HEK293 (cell line): ENCODE results near the gene UQCC2.

ENCODE experiments used
- CTCF ChIA-PET: fragments of 350-600 bp; formaldehyde crosslinking; extraction: SDS; loops from one replicate; lab custom pipeline; 2021; ENCODE audit warnings: antibody characterized with exemption; lab: Yijun Ruan, JAX
- POLR2A ChIA-PET: fragments of 300-600 bp; formaldehyde crosslinking; extraction: SDS; loops from one replicate; lab custom pipeline; 2020; ENCODE audit warnings: antibody characterized with exemption, inconsistent platforms; lab: Yijun Ruan, JAX
- H3K27ac ChIP-seq: fragments of 200-500 bp; sonication (Bioruptor generic); 2 replicates; pipeline ENCODE4 v1.5.1; 2014; ENCODE audit warnings: low read depth, low read length, control low read depth, inconsistent platforms; ENCODE audit errors: extremely low read depth
- H3K36me3 ChIP-seq, 2 experiments: fragments of 200-500 bp in 1 of 2; sonication (Bioruptor generic) in 1 of 2; 1 replicate in 1 of 2; 2 replicates in 1 of 2; pipeline ENCODE4 v1.5.1; 2014 to 2017; ENCODE audit warnings: inconsistent platforms in 2 of 2, low read length in 2 of 2; ENCODE audit not compliant: control insufficient read depth in 2 of 2, insufficient read depth in 1 of 2
- H3K4me1 ChIP-seq: fragments of 200-500 bp; sonication (Bioruptor generic); 2 replicates; pipeline ENCODE4 v1.5.1; 2014; ENCODE audit warnings: mild to moderate bottlenecking, low read length, inconsistent platforms; ENCODE audit not compliant: control insufficient read depth, insufficient read depth
- H3K4me3 ChIP-seq: 2 replicates; pipeline ENCODE4 v1.5.1; 2011; ENCODE audit warnings: low read depth, mild to moderate bottlenecking, control low read depth, low read length, moderate library complexity
- H3K9me3 ChIP-seq: fragments of 200-500 bp; sonication (Bioruptor generic); 2 replicates; pipeline ENCODE4 v1.5.1; 2014; ENCODE audit warnings: low read depth, low read length, inconsistent platforms; ENCODE audit not compliant: control insufficient read depth, insufficient read depth
- BCL11B ChIP-seq: fragments of 450-650 bp; formaldehyde crosslinking; IDR thresholded peaks from 2 replicates; pipeline ENCODE4 v1.5.1; 2016; ENCODE audit warnings: low read depth, missing biosample characterization, missing genetic modification characterization
- KLF10 ChIP-seq: fragments of 450-650 bp; IDR thresholded peaks from 2 replicates; pipeline ENCODE4 v1.5.1; 2018; ENCODE audit warnings: missing biosample characterization, mild to moderate bottlenecking, missing genetic modification characterization
- RBAK ChIP-seq: fragments of 450-650 bp; formaldehyde crosslinking; IDR thresholded peaks from 2 replicates; pipeline ENCODE4 v1.5.1; 2016; ENCODE audit warnings: missing biosample characterization, missing genetic modification characterization
- SETDB1 ChIP-seq: IDR thresholded peaks from one replicate; pipeline ENCODE4 v1.6.1; 2017; ENCODE audit warnings: mild to moderate bottlenecking, low read length, moderate library complexity, mixed read lengths; ENCODE audit not compliant: insufficient read length
- SP3 ChIP-seq: fragments of 450-650 bp; formaldehyde crosslinking; IDR thresholded peaks from 2 replicates; pipeline ENCODE4 v1.5.1; 2016; ENCODE audit warnings: missing biosample characterization, missing genetic modification characterization
- TRIM28 ChIP-seq: IDR thresholded peaks from 2 replicates; pipeline ENCODE4 v1.6.1; 2011; ENCODE audit warnings: low read length, control low read depth, borderline replicate concordance
- YY2 ChIP-seq: fragments of 450-650 bp; formaldehyde crosslinking; IDR thresholded peaks from 2 replicates; pipeline ENCODE4 v1.5.1; 2016; ENCODE audit warnings: missing biosample characterization, missing genetic modification characterization
- ZBTB17 ChIP-seq: fragments of 450-650 bp; formaldehyde crosslinking; IDR thresholded peaks from 2 replicates; pipeline ENCODE4 v1.5.1; 2016; ENCODE audit warnings: missing biosample characterization, missing genetic modification characterization
- ZBTB20 ChIP-seq: fragments of 450-650 bp; formaldehyde crosslinking; IDR thresholded peaks from 2 replicates; pipeline ENCODE4 v1.5.1; 2016; ENCODE audit warnings: missing biosample characterization, missing genetic modification characterization
- ZEB2 ChIP-seq: fragments of 450-650 bp; formaldehyde crosslinking; IDR thresholded peaks from 2 replicates; pipeline ENCODE4 v1.5.1; 2016; ENCODE audit warnings: missing biosample characterization, missing genetic modification characterization
- ZFHX2 ChIP-seq: fragments of 450-650 bp; formaldehyde crosslinking; conservative IDR thresholded peaks from 2 replicates; pipeline ENCODE4 v1.5.1; 2016; ENCODE audit warnings: missing biosample characterization, missing genetic modification characterization
- ZFP69B ChIP-seq: fragments of 450-650 bp; formaldehyde crosslinking; IDR thresholded peaks from 2 replicates; pipeline ENCODE4 v1.5.1; 2016; ENCODE audit warnings: missing biosample characterization, missing genetic modification characterization
- ZIC2 ChIP-seq: fragments of 450-650 bp; formaldehyde crosslinking; IDR thresholded peaks from 2 replicates; pipeline ENCODE4 v1.5.1; 2016; ENCODE audit warnings: missing biosample characterization, missing genetic modification characterization
- ZNF138 ChIP-seq: fragments of 450-650 bp; formaldehyde crosslinking; IDR thresholded peaks from 2 replicates; pipeline ENCODE4 v1.5.1; 2016; ENCODE audit warnings: missing biosample characterization, missing genetic modification characterization, borderline replicate concordance
- ZNF266 ChIP-seq: fragments of 450-650 bp; formaldehyde crosslinking; IDR thresholded peaks from 2 replicates; pipeline ENCODE4 v1.5.1; 2016; ENCODE audit warnings: missing biosample characterization, missing genetic modification characterization, low read depth
- ZNF324 ChIP-seq: fragments of 450-650 bp; formaldehyde crosslinking; IDR thresholded peaks from 2 replicates; pipeline ENCODE4 v1.5.1; 2016; ENCODE audit warnings: missing biosample characterization, missing genetic modification characterization
- ZNF350 ChIP-seq: fragments of 450-650 bp; formaldehyde crosslinking; IDR thresholded peaks from 2 replicates; pipeline ENCODE4 v1.5.0; 2017; ENCODE audit warnings: missing biosample characterization, mild to moderate bottlenecking, missing genetic modification characterization
- ZNF530 ChIP-seq: fragments of 450-650 bp; formaldehyde crosslinking; IDR thresholded peaks from 2 replicates; pipeline ENCODE4 v1.5.1; 2016; ENCODE audit warnings: low read depth, missing biosample characterization, missing genetic modification characterization
- ZNF600 ChIP-seq: fragments of 450-650 bp; formaldehyde crosslinking; IDR thresholded peaks from 2 replicates; pipeline ENCODE4 v1.5.1; 2016; ENCODE audit warnings: missing biosample characterization, missing genetic modification characterization
- ZNF626 ChIP-seq: fragments of 450-650 bp; sonication (Bioruptor Pico); formaldehyde crosslinking; IDR thresholded peaks from 2 replicates; pipeline ENCODE4 v1.5.1; 2018; ENCODE audit warnings: missing biosample characterization, missing genetic modification characterization, inconsistent platforms
- ZNF707 ChIP-seq: fragments of 450-650 bp; formaldehyde crosslinking; IDR thresholded peaks from 2 replicates; pipeline ENCODE4 v1.5.1; 2016; ENCODE audit warnings: missing biosample characterization, missing genetic modification characterization
- ZSCAN16 ChIP-seq: fragments of 450-650 bp; formaldehyde crosslinking; IDR thresholded peaks from 2 replicates; pipeline ENCODE4 v1.5.1; 2016; ENCODE audit warnings: missing biosample characterization, missing genetic modification characterization
- ZSCAN30 ChIP-seq: fragments of 450-650 bp; IDR thresholded peaks from 2 replicates; pipeline ENCODE4 v1.5.1; 2018; ENCODE audit warnings: missing biosample characterization, mild to moderate bottlenecking, missing genetic modification characterization, moderate library complexity
- TF ChIP-seq, protein P1 (sequence below): fragments of 450-650 bp; formaldehyde crosslinking; IDR thresholded peaks from 2 replicates; pipeline ENCODE4 v1.5.1; 2016; ENCODE audit warnings: missing biosample characterization, missing genetic modification characterization
- TF ChIP-seq, protein P2 (sequence below): fragments of 450-650 bp; formaldehyde crosslinking; IDR thresholded peaks from 2 replicates; pipeline ENCODE4 v1.5.1; 2016; ENCODE audit warnings: missing biosample characterization, missing genetic modification characterization
- TF ChIP-seq, protein P3 (sequence below): fragments of 450-650 bp; formaldehyde crosslinking; IDR thresholded peaks from 2 replicates; pipeline ENCODE4 v1.5.1; 2016; ENCODE audit warnings: missing biosample characterization, missing genetic modification characterization
- TF ChIP-seq, protein P4 (sequence below): fragments of 450-650 bp; formaldehyde crosslinking; IDR thresholded peaks from 2 replicates; pipeline ENCODE4 v1.5.1; 2017; ENCODE audit warnings: missing biosample characterization, missing genetic modification characterization
- TF ChIP-seq, protein P5 (sequence below): fragments of 450-650 bp; formaldehyde crosslinking; IDR thresholded peaks from 2 replicates; pipeline ENCODE4 v1.5.1; 2016; ENCODE audit warnings: missing biosample characterization, missing genetic modification characterization

UQCC2 gene

DNA sequence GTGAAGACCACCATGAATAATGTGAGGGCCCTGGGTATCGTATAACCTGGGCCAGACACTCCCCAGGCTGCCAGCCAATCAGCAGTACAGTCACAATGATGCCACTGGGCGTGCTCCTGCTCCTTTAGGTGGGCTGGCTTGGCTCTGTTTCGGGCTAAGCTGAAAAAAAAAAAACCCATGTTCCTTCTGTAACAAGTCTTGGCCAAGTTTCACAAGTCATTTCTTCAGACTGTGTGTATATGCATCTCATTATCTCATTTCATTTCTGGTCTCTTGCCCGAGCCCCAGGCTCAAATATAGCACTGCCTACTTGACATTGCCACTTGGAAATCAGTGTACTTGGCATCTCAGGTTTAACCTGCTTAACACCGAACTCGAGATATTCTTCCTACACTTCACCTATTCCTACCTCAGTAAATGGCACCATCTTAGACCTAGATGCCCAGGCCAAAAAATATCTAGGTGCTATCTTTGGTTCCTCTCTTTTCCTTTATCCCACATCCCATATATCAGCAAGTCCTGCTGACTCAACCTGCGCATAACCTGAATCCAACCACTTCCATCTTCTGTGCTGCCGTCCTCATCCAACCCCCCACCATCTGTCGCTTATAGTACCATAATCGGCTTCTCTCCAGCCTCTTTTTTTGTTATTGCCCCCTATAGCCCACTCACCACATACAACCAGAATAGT, 1.8 kb downstream of the UQCC2 start:
- Histone ChIP-seq H3K4me1 (peaks cover 9% of the 10 kb centered on the region; the same call in 1 of the 2 replicates), H3K4me3 (no peak overlapping the region), H3K9me3 (no peaks in the 10 kb centered on the region), H3K27ac (no peak overlapping the region), H3K36me3 (peaks cover 11 to 42% of the 10 kb centered on the region in 2 experiments)
- TF ChIP-seq, protein P1, sequence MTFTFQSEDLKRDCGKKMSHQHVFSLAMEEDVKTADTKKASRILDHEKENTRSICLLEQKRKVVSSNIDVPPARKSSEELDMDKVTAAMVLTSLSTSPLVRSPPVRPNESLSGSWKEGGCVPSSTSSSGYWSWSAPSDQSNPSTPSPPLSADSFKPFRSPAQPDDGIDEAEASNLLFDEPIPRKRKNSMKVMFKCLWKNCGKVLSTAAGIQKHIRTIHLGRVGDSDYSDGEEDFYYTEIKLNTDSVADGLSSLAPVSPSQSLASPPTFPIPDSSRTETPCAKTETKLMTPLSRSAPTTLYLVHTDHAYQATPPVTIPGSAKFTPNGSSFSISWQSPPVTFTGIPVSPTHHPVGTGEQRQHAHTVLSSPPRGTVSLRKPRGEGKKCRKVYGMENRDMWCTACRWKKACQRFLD: no peak
- TF ChIP-seq ZNF350 (tag by site-specific recombination): no peak
- TF ChIP-seq ZNF600: no peak
- no peak for TF ChIP-seq ZNF626 (tag by site-specific recombination)
- no peak for TF ChIP-seq YY2 (tag by site-specific recombination)
- TF ChIP-seq ZFHX2: no peak
- TF ChIP-seq SP3 (tag by site-specific recombination): no peak
- TF ChIP-seq, protein P2, sequence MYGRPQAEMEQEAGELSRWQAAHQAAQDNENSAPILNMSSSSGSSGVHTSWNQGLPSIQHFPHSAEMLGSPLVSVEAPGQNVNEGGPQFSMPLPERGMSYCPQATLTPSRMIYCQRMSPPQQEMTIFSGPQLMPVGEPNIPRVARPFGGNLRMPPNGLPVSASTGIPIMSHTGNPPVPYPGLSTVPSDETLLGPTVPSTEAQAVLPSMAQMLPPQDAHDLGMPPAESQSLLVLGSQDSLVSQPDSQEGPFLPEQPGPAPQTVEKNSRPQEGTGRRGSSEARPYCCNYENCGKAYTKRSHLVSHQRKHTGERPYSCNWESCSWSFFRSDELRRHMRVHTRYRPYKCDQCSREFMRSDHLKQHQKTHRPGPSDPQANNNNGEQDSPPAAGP: no peak
- TF ChIP-seq ZBTB20 (tag by site-specific recombination): no peak
- TF ChIP-seq, protein P3, sequence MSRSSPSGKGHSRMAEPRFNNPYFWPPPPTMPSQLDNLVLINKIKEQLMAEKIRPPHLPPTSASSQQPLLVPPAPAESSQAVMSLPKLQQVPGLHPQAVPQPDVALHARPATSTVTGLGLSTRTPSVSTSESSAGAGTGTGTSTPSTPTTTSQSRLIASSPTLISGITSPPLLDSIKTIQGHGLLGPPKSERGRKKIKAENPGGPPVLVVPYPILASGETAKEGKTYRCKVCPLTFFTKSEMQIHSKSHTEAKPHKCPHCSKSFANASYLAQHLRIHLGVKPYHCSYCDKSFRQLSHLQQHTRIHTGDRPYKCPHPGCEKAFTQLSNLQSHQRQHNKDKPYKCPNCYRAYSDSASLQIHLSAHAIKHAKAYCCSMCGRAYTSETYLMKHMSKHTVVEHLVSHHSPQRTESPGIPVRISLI (tag by site-specific recombination): no peak
- no peak for TF ChIP-seq SETDB1
- no peak for TF ChIP-seq ZSCAN30
- no peak for TF ChIP-seq BCL11B (tag by site-specific recombination)
- no peak for TF ChIP-seq KLF10 (tag by site-specific recombination)
- TF ChIP-seq, protein P4, sequence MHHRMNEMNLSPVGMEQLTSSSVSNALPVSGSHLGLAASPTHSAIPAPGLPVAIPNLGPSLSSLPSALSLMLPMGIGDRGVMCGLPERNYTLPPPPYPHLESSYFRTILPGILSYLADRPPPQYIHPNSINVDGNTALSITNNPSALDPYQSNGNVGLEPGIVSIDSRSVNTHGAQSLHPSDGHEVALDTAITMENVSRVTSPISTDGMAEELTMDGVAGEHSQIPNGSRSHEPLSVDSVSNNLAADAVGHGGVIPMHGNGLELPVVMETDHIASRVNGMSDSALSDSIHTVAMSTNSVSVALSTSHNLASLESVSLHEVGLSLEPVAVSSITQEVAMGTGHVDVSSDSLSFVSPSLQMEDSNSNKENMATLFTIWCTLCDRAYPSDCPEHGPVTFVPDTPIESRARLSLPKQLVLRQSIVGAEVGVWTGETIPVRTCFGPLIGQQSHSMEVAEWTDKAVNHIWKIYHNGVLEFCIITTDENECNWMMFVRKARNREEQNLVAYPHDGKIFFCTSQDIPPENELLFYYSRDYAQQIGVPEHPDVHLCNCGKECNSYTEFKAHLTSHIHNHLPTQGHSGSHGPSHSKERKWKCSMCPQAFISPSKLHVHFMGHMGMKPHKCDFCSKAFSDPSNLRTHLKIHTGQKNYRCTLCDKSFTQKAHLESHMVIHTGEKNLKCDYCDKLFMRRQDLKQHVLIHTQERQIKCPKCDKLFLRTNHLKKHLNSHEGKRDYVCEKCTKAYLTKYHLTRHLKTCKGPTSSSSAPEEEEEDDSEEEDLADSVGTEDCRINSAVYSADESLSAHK (tag by site-specific recombination): no peak
- TF ChIP-seq ZFP69B (tag by site-specific recombination): no peak
- TF ChIP-seq ZSCAN16 (tag by site-specific recombination): no peak
- ChIA-PET POLR2A (interaction anchor here (1.0 to 2.1 kb wide), 3 partner anchors 9 to 62 kb away, joined by 3 to 17 read pairs (median 7); no protein-coding TSS in a partner anchor), CTCF (interaction anchor here (0.5 to 4.4 kb wide), 10 partner anchors 8 to 342 kb away, joined by 3 to 75 read pairs (median 4); no protein-coding TSS in a partner anchor)

DNA sequence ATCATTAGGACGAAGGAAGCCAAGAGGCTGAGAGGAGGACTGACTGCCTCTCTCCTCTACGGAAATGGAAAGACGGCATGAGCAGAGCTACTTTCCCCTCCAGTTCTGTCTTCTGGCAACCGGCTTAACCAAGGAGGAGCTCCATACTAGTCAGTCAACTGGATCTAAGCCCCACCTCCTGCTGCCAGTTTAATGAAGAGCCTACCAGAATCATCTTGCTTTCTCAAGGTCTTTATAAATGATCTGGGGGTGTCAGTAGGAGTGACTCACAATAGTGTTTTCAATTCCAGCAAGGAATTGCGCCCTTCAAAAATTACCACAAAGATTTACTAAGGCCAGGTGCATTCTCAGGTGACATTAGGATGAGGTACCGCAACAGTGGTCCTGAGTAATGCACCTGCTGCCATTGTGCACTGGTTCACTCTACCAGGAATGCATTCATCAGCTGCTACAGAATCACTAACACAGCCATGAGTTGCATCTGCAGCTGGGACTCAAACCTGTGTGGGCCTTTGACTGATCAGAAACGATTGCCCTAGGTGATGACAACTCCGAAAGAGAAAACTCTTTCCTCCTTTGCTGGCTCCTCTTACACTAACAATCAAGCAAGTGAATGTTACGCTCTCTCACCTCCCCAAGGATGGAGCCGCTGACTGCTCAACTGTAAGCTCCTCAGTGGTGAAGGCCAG, 2.8 kb downstream of the UQCC2 start:
- Histone ChIP-seq H3K27ac (no peak overlapping the region), H3K9me3 (no peaks in the 10 kb centered on the region), H3K36me3 (peaks cover 11 to 47% of the 10 kb centered on the region in 2 experiments), H3K4me3 (no peak overlapping the region), H3K4me1 (peaks cover 9% of the 10 kb centered on the region; the same call in 1 of the 2 replicates)
- ChIA-PET CTCF (interaction anchor here (0.7 to 4.4 kb wide), 6 partner anchors 7 to 123 kb away, joined by 3 to 75 read pairs (median 6); no protein-coding TSS in a partner anchor), POLR2A (interaction anchor here (0.9 to 1.0 kb wide), 2 partner anchors 40 to 340 kb away, joined by 3 read pairs; no protein-coding TSS in a partner anchor)
- TF ChIP-seq ZNF266 (tag by site-specific recombination) (no peak), ZBTB17 (tag by site-specific recombination) (no peak), RBAK (tag by site-specific recombination) (no peak), ZNF324 (tag by site-specific recombination) (no peak), ZNF530 (tag by site-specific recombination) (no peak), ZEB2 (tag by site-specific recombination) (no peak), ZNF138 (tag by site-specific recombination) (no peak), ZIC2 (tag by site-specific recombination) (no peak), TRIM28 (no peak), ZNF707 (tag by site-specific recombination) (no peak)
- TF ChIP-seq, protein P5, sequence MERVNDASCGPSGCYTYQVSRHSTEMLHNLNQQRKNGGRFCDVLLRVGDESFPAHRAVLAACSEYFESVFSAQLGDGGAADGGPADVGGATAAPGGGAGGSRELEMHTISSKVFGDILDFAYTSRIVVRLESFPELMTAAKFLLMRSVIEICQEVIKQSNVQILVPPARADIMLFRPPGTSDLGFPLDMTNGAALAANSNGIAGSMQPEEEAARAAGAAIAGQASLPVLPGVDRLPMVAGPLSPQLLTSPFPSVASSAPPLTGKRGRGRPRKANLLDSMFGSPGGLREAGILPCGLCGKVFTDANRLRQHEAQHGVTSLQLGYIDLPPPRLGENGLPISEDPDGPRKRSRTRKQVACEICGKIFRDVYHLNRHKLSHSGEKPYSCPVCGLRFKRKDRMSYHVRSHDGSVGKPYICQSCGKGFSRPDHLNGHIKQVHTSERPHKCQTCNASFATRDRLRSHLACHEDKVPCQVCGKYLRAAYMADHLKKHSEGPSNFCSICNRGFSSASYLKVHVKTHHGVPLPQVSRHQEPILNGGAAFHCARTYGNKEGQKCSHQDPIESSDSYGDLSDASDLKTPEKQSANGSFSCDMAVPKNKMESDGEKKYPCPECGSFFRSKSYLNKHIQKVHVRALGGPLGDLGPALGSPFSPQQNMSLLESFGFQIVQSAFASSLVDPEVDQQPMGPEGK (tag by site-specific recombination): no peak
